Bronchial epithelial cell (primary cell): ENCODE measurements around the gene FGF3. TPM values are rescaled to one million over a fixed set of nuclear protein-coding genes. Genes with fewer than 3 reads are reported as not detected.

Source experiments
- DNase-seq: peaks from one replicate; pipeline ENCODE4 v3.0.0-alpha.2; 2010; ENCODE audit warnings: low read depth
- FAIRE-seq: peaks from 2 replicates; lab custom pipeline; 2011; peaks lifted over from hg19 to GRCh38; lab: Jason Lieb, UNC
- H3K27me3 ChIP-seq: 2 replicates; pipeline ENCODE4 v1.5.1; 2011; ENCODE audit warnings: low read length; ENCODE audit not compliant: control insufficient read depth, insufficient read depth
- H3K36me3 ChIP-seq: 2 replicates; pipeline ENCODE4 v1.5.1; 2011; ENCODE audit warnings: low read length; ENCODE audit not compliant: control insufficient read depth, insufficient read depth
- H3K4me3 ChIP-seq: 2 replicates; pipeline ENCODE4 v1.5.1; 2011; ENCODE audit warnings: mild to moderate bottlenecking, low read depth, low read length, control low read depth
- total RNA-seq: library from RNA; depleted of rRNA; stranded (reverse); fragments of >200 nt; gene quantifications from 2 replicates; pipeline ENCODE4 v1.2.1, GENCODE V29; 2014
- TF ChIP-seq, protein P1 (sequence below): IDR thresholded peaks from 2 replicates; pipeline ENCODE4 v1.5.1; 2011; ENCODE audit warnings: mild to moderate bottlenecking, moderate library complexity, low read length, control low read depth, inconsistent platforms; ENCODE audit not compliant: insufficient read depth, severe bottlenecking

Gene FGF3
- total RNA-seq, 1 donor from 2014 or later = not detected

DNA sequence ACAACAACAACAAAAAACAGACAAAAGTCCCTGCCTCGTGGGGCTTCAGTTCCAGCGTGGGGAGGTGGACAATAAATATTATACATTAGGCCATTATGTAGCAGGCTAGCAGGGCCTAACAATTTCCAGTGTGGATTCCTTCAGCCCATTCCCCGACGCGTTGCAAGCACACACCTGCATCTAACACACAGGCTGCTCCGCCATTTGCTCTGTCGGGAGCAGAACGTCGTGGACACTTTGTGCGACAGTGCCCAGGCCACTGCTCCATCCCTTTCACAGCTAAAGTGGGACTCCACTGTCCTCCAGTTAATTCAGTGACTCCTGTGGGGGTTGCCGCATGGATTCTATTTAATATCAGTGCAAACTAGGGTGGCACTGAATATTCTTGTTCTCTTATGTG lies 10.9 kb upstream of the FGF3 start:
- TF ChIP-seq, protein P1, sequence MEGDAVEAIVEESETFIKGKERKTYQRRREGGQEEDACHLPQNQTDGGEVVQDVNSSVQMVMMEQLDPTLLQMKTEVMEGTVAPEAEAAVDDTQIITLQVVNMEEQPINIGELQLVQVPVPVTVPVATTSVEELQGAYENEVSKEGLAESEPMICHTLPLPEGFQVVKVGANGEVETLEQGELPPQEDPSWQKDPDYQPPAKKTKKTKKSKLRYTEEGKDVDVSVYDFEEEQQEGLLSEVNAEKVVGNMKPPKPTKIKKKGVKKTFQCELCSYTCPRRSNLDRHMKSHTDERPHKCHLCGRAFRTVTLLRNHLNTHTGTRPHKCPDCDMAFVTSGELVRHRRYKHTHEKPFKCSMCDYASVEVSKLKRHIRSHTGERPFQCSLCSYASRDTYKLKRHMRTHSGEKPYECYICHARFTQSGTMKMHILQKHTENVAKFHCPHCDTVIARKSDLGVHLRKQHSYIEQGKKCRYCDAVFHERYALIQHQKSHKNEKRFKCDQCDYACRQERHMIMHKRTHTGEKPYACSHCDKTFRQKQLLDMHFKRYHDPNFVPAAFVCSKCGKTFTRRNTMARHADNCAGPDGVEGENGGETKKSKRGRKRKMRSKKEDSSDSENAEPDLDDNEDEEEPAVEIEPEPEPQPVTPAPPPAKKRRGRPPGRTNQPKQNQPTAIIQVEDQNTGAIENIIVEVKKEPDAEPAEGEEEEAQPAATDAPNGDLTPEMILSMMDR = no peak
- no peak for DNase-seq
- no peak for FAIRE-seq
- Histone ChIP-seq H3K27me3 (peaks cover 6% of the 10 kb centered on the region), H3K36me3 (no peaks in the 10 kb centered on the region), H3K4me3 (no peak overlapping the region)

DNA sequence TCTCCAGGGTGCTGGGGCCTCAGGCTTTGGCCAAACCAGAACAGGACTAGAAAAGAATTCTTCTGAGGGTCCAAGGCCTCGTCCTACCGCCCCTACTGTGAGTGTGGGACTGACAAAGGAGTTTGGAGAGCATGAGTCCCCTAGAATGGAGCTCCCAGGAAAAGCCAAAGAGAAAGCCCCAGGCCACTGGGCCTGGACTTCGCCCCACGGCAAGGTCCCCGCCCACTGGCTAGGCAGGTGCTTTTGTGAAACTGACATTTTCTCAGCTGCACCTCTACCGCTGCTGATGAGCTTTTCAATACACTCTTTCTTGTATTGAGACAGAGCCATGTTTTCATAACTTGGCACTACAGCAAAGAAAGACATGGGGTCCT lies 9.7 kb upstream of the FGF3 start:
- FAIRE-seq (no peak), DNase-seq (no peak)
- Histone ChIP-seq H3K27me3 (peaks cover 5% of the 10 kb centered on the region), H3K36me3 (no peaks in the 10 kb centered on the region), H3K4me3 (no peak overlapping the region)
- TF ChIP-seq, protein P1 = no peak

DNA sequence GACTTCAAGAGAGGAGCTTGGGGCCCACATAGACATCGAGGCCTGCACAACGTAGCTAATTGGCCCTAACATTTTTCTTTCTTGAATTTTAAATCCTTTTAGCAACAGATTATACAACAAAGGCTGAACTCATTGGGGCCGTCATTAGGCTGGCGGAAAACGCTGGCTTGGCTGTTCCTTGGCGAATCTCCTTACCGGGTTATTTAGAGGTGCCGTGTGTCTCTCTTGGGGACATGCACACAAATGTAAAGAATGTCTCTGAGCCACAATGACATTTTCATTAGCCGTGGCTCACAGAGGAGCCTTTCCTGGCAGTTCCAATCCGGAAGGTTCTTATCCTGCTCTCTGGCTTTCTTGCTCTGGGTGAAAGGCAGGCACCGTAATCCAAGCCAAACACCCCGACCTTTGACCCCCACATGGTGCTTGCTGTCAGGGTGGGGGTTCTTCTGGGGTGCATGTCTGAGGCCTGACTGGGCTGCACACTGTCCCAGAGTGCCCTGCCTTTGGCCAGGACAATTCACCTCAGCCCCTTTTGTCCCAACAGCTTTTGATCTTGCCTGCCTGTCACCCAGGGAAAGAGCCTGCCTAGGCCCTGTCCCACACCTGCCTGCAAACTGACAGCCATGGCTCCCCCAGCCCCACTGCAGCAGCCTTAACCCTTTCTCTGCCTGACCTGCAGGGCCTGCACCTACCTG lies 9.2 kb upstream of the FGF3 start:
- no peak overlapping the region for H3K4me3 ChIP-seq
- peaks cover 5% of the 10 kb centered on the region for H3K27me3 ChIP-seq
- DNase-seq (no peak), FAIRE-seq (no peak)
- no peaks in the 10 kb centered on the region for H3K36me3 ChIP-seq
- TF ChIP-seq, protein P1 = no peak

DNA sequence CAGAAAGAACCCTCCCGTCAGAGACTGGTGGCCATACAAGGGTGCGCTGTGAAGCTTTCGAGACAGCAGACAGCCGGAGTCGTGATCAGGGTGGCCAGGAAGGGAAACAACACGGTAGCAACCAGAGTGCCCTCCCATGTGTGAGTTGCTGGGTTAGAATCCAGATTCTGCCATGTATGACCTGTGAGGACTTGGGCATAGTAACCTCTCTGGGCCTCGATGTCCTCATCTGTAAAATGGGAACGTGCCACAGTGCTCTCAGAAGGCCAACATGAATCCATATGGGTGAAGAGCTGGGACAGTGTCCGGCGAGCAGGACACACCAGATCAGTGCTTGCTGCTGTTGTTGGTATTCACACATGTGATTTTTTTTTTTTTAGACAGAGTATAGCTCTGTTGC lies 7.6 kb upstream of the FGF3 start:
- H3K36me3 ChIP-seq = no peaks in the 10 kb centered on the region
- no peak for FAIRE-seq
- H3K27me3 ChIP-seq = peaks cover 2% of the 10 kb centered on the region
- DNase-seq = no peak
- TF ChIP-seq, protein P1 = no peak
- H3K4me3 ChIP-seq = no peak overlapping the region

DNA sequence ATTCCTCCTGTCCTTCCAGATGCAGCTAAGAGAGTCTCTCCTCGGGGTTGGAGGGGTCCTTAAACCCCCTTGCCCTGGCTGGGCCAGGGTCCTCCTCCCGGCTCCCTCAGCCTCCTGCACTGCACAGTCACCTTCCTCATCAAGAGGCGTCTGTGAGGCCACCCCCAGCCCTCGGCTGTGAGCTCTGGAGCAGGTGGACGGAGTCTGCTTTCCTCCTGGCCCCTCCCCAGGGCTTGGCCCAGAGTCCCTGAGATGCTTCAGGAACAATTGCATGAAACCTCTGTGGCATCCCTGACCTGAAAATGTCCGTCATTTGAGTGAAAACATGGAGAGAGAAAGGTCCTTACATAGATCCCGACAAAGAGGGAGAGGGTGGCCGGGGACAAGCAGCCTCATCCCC lies 6.7 kb upstream of the FGF3 start:
- H3K27me3 ChIP-seq = peaks cover 2% of the 10 kb centered on the region
- no peak overlapping the region for H3K4me3 ChIP-seq
- TF ChIP-seq, protein P1 = no peak
- DNase-seq (no peak), FAIRE-seq (no peak)
- H3K36me3 ChIP-seq = no peaks in the 10 kb centered on the region
